RWPE1 (cell line): ENCODE data around the gene ANKRD12.

Experiments used
- CTCF ChIA-PET: fragments of 350-600 bp; sonication (Branson Sonifier 250); formaldehyde crosslinking; extraction: SDS; loops from one replicate; lab custom pipeline; 2021; lab: Yijun Ruan, JAX
- POLR2A ChIA-PET: fragments of 400-600 bp; formaldehyde crosslinking; extraction: SDS; loops from one replicate; lab custom pipeline; 2020; ENCODE audit warnings: antibody characterized with exemption; ENCODE audit not compliant: low non-redundant PET; lab: Yijun Ruan, JAX
- DNase-seq: peaks from one replicate; pipeline ENCODE4 v3.0.0; 2012; ENCODE audit warnings: low spot score
- H3K27ac ChIP-seq: fragments of 450-650 bp; 2 replicates; pipeline ENCODE4 v1.5.1; 2017
- CTCF ChIP-seq: fragments of 450-650 bp; conservative IDR thresholded peaks from 2 replicates; pipeline ENCODE4 v1.5.1; 2017; ENCODE audit warnings: low read depth, mild to moderate bottlenecking

The ANKRD12 gene

GRCh38 chr18:9328776-9329175, 192.2 kb downstream of the ANKRD12 start:
- POLR2A ChIA-PET: no interaction called here
- H3K27ac ChIP-seq: no peak overlapping the region
- TF ChIP-seq CTCF: no peak
- CTCF ChIA-PET: no interaction called here
- no peak for DNase-seq

GRCh38 chr18:9329471-9329870, 192.9 kb downstream of the ANKRD12 start:
- no peak for TF ChIP-seq CTCF
- CTCF ChIA-PET: no interaction called here
- DNase-seq: no peak
- H3K27ac ChIP-seq: no peak overlapping the region
- POLR2A ChIA-PET: no interaction called here

GRCh38 chr18:9330419-9330818, 193.8 kb downstream of the ANKRD12 start:
- ChIA-PET CTCF (no interaction called here), POLR2A (no interaction called here)
- H3K27ac ChIP-seq: no peak overlapping the region
- TF ChIP-seq CTCF: no peak
- no peak for DNase-seq

- ChIA-PET CTCF (interaction anchor here (0.6 to 2.3 kb wide), 9 partner anchors 12 to 314 kb away, joined by 3 to 9 read pairs (median 3); no protein-coding TSS in a partner anchor), POLR2A (no interaction called here)
- H3K27ac ChIP-seq: peak overlapping the region; percentile 79
- DNase-seq: peak; percentile 6
- TF ChIP-seq CTCF: no peak
These were observed 197.1 kb downstream of the ANKRD12 start for GRCh38 chr18:9333441-9334328.

- H3K27ac ChIP-seq: peak within 1 kb of the TSS; percentile 79
- CTCF ChIA-PET: interaction anchor here (0.6 to 2.3 kb wide), 8 partner anchors 12 to 313 kb away, joined by 3 to 9 read pairs (median 4); no protein-coding TSS in a partner anchor
- POLR2A ChIA-PET: no interaction called here
- peak; percentile 96 for DNase-seq
- peak; percentile 41 for TF ChIP-seq CTCF
These were observed 197.9 kb downstream of the ANKRD12 start, which contains the start of gene TWSG1 for GRCh38 chr18:9334329-9334972. TWSG1 (plus strand) TSS chr18:9334773; CDS start chr18:9337230, 2,457 bp downstream.

- ChIA-PET POLR2A (no interaction called here), CTCF (interaction anchor here (0.6 to 2.3 kb wide), 4 partner anchors 11 to 141 kb away, joined by 3 to 9 read pairs (median 5); no protein-coding TSS in a partner anchor)
- peak; percentile 48 for DNase-seq
- H3K27ac ChIP-seq: peak overlapping the region; percentile 79
- TF ChIP-seq CTCF: no peak
These were observed 198.6 kb downstream of the ANKRD12 start for GRCh38 chr18:9334973-9335696.
